KBM-7 (cell line): ENCODE data around the gene KARS1.

Experiments used
- DNase-seq: peaks from one replicate; pipeline ENCODE4 v3.0.0-alpha.2; 2015
- in situ Hi-C: fragments of 300-500 bp; cut with MboI; formaldehyde crosslinking; loops from 2 replicates; pipeline ENCODE4 v1.14.3; 2020; ENCODE audit warnings: low sequenced_read_pairs, low pct_unique_long_range_greater_than_20kb, mixed read lengths

The KARS1 gene

DNA sequence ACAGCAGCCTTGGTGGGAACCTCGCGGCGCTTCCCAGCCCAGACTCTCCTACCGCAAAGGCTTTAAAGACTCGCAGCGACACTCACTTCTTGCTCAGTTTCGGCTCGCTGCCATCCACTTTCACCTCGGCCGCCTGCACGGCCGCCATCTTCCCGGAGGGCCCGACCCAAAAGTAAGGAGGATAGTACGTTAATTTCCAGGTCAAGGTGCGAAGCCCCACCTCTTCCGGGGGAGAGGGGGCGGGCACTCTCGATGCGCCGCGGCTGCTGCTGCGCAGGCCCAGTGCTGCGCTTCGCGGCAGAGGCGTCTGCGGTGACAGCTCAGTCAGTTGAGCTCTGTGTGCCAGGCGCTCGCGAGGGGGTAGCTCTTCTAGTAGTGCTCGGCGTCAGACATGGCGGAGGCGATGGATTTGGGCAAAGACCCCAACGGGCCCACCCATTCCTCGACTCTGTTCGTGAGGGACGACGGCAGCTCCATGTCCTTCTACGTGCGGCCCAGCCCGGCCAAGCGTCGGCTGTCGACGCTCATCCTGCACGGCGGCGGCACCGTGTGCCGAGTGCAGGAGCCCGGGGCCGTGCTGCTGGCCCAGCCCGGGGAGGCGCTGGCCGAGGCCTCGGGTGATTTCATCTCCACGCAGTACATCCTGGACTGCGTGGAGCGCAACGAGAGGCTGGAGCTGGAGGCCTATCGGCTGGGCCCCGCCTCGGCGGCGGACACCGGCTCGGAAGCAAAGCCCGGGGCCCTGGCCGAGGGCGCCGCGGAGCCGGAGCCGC is at the start of gene KARS1, which contains the start of gene TERF2IP:
TSS of gene KARS1 (minus strand) at position 174 of the 773 bp plus-strand sequence. CDS start at position 148, 26 bp downstream.
TSS of gene TERF2IP (plus strand) at position 282 of the 773 bp plus-strand sequence. CDS start at position 392, 110 bp downstream.
- peak; percentile 96 for DNase-seq
- in situ Hi-C loops: no loop called here

DNA sequence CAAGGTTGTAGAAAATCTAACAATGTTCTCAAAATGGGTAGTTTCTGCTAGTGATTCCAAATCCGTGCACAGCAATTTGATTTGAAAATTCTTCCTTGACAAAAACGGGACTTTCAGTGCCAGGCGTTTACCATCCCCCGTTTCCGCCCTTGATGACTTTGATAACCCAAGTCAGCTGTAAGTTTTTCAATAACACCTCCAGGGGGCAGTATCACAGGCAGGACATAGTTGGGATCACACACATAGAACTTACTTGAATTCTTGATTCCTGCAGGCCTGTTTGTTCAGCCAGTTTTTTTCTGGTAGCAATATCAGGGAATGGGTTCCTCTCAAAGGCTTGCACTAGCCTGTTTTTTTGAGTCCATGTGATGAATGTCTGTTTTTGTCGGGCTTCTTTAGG is 48.2 kb upstream of the KARS1 start:
- in situ Hi-C loops: no loop called here
- DNase-seq: peak; percentile 5

DNA sequence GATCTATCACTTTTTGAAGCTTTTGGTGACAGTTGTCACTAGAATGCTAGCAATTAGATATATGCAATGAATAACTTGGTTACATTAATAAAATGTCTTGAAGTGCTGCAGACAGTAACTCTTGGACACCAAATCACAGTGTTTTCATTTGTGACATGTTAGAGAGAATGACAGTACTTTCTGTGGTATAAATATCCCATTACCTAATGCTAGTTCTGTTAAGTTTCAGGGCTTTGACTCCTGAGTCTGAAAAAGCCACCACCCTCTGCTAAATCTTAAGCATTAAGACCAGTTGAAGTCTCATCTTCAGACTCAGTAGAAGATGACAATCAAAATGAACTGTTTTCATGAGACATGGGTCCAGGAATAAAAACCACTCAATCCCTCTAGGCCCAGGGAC is 39.9 kb upstream of the KARS1 start:
- in situ Hi-C loops: no loop called here
- DNase-seq: no peak

DNA sequence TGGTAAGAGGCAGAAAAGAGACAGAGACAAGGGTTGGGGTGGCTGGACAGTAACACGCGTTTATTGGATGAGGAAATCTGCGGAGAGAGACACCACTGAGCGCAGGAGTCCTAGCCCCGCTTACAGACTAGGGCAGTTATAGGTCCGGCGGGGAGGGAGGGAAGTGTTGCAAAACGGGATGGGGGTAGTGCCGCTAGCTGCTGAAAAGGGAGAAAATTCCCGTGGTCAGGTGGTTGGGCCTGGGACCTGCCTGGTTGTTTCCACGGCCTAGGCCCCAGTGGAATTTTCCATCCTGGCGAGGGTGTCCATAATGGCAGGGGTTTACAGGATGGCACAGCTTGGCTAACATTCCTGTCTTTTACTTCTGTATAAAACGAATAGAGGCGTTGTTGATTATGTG is 34.8 kb upstream of the KARS1 start:
- in situ Hi-C loops: no loop called here
- DNase-seq: no peak

DNA sequence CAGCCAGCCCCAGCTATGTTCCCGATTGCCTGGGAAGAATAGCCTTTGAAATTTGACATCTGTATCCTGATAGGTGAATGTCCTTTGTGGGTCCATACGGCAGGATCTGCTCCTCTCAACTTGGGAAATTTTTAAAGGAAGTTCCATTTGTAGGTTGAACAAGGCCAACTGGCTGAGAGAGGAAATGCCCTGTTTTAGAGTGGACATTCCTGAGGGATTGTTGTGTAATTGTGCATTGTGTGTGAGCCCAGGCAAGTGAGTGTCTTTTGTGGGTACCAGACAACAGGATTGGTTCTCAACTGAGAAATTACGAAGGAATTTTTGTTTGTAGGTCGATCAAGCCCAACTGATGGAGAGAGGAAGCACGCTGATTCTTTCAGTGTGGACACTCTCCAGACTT is 31.9 kb upstream of the KARS1 start:
- in situ Hi-C loops: no loop called here
- DNase-seq: no peak

DNA sequence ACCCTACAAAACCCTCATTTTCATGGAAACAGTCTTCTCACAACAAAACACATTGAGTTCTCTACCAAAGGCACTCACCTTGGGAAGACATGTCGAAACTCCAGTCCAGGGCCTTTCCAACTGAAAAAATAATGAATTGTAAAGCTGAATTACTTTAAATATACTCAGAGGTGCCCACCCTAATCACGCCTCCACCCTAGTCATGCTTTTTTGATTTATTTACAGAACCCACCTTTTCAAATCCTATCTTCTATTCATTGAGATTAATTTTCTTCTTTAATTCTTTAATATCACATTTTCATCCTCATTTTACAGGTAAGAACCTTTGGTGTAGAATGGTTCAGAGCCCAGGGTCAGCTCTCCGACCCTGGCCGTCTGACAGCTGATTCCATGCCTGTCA is 29.4 kb upstream of the KARS1 start, which contains the start of gene CPHXL2:
TSS of gene CPHXL2 (minus strand) at position 101 of the 400 bp plus-strand sequence. CDS start at position 91, 10 bp downstream.
- no peak for DNase-seq
- in situ Hi-C loops: no loop called here

DNA sequence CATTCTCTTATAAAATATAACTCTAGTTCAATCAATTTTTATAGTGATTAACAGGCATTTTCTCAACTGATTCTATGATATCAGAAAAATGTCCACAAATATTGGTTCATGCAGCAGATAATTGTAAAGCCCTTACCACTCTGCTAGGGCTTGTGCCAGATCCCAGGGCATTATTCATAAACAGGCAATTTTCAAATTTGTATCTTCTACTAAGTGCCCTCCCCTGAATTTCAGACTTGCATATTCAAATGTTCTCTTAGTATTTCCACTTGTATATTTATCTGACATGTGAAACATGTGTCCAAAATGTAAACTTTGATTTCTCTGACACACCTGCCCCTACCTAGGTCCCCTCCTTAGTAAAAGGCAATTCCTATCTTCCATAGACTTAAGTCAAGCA is 20.0 kb upstream of the KARS1 start:
- in situ Hi-C loops: no loop called here
- DNase-seq: no peak

DNA sequence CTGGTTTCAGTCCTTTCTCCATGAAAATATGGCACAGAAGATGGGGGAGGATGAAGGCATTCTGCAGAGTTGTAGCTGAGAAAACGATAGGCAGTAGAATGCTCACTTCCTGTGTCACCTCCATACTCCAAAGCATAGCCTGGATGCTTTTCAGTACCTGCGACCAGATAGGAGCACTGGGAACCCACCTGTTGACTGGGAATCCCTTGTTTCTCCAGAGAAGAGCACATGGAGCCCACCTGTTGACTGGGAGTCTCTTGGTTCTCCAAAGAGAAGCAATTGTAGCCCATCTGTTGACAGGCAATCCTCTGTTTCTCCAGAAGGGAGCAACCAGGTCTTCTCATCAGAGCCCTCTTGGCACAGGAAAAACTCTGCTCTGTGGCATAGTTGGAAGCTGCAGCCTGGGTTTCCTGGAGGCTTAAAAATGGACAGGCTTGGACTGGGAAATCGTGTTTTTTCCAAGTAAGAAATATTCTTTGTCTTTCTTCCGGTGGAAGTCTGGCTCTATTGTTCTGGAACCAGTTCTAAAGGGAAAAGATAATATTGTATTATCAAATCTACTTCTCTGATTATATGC is 13.3 kb upstream of the KARS1 start:
- DNase-seq: no peak
- in situ Hi-C loops: no loop called here

DNA sequence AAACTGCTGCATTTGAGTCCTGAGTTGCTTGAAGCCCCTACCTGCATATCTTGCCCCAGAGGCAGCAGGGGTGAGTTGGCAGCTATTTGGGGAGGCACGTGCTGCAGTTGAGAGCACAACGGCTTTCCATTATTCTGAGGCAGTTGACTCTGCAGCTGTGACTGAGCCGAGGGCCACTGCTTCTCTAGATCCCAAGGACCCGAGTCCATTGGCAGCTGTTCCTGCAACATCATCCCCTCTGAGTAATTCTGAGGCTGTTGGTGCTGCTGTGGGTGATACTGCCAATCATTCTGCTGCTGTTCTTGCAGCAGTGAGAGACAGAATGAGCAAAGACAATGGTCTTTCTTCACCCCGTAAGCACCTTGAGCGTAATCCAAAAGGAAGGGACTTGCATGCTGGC is 12.9 kb upstream of the KARS1 start:
- in situ Hi-C loops: no loop called here
- DNase-seq: no peak

DNA sequence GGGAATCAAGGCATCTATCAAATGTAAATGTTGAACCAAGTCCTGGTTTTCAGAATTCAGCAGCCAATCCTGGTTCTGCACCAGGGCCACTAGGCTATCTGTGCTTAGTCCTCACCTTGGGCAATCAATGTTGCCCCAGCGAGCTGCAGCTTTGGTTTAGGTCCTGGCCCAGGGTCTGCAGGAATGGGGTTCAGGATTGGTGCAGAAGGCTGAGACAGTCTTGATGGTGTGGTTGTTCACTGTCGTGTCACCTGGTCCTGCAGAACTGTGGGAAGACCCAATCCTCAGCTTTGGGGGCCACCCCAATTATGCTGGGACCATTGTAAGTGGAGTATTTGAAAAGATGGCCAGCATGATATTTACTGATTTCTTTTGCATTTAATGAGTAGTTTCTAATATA is 10.7 kb upstream of the KARS1 start:
- in situ Hi-C loops: no loop called here
- no peak for DNase-seq

DNA sequence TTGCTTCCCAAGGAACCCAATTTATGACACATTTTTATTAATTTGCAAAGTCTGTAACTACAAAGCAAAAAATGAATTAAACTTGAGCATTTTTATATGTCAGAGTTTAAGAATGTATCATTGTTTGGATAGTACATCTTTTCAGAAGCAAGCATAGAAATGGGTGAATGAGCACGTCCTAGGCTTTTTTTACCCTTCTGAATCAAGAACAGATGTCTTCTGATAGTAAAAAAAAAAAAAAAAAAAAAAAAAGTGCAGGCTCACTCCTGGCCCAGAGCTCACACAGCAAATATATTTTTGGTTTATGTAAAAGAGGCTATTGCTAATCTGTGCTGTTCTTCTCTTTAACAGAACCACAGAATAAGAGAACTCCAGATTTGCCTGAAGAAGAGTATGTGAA is 6.5 kb upstream of the KARS1 start:
- in situ Hi-C loops: no loop called here
- no peak for DNase-seq

DNA sequence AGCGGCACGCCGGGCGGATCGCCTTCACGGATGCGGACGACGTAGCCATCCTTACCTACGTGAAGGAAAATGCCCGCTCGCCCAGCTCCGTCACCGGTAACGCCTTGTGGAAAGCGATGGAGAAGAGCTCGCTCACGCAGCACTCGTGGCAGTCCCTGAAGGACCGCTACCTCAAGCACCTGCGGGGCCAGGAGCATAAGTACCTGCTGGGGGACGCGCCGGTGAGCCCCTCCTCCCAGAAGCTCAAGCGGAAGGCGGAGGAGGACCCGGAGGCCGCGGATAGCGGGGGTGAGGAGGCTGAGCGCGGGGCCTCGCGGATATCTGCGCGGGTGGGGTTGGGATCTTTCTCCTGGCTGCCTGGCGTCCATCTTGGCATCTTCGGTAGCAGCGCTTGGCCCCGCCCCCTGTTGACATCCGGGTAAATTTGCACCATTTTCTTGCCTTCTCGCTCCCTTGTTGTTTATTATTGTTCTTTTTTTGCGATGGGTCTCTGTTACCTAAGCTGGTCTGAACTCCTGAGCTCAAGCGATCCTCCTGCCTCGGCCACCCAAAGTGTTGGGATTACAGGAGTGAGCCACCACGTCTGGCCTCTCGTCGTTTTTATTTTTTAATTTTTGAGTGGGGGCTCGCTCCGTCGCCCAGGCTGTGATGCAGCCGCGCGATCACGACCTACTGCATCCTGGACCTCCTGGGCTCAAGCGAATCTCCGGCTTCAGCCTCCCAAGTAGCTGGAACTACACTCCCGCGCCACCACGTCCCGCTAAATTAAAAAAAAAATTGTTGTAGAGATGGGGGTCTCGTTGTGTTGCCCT is 1.0 kb upstream of the KARS1 start:
- peak; percentile 73 for DNase-seq
- in situ Hi-C loops: no loop called here

DNA sequence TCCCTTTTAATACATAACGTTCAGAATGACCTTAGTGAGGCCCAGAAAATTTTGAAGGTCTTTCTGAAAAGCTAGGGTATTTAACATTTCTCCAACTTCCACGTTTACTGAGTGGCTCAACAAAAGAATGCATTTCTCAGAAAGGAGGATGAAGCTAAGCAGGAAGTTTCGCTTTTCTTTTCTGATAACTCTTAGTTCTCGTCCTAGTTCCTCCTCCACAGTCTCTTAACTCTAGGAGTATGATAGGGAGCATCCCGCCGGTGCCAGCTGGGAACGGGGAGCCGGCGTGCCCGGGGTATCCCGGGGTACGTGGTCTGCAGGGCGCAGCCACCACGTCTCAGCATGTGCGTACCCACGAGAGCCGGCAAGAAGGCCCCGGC is 363 bp downstream of the KARS1 start:
- no peak for DNase-seq
- in situ Hi-C loops: no loop called here

DNA sequence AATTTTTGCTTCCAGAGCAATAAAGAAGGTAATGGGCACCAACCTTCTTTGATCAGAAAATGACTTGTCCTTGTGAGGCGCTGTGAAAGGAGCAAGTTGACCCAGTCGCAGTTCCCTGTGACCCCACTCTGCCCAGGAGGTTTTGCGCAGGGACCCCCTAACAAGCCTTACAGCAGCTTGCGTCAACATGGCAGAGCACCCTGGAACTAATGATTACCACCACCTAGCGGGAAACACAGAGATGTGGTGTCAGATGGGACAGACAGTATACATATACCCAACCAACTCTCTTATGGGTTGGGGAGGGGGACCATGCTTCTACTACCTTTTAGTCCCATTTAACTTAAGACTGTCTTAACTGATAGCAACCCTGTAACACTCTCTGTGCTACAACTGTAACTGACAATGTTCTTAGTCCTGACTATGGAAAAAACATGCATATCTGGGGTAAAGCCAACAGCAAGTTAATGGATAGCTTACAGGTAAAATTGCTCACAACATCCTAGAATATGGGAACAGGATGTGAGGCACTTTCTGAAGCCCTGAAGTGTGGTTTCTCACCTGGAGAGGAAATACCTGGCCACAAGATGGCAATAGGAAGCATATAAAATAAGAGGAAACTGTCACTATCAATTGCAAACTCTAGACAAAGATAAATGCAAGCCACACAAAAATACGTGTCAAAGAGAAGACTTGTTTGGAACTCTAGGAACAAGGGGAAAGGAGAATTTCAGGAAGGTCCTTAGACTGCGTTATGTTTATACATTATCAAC is 3.0 kb downstream of the KARS1 start:
- no peak for DNase-seq
- in situ Hi-C loops: no loop called here

DNA sequence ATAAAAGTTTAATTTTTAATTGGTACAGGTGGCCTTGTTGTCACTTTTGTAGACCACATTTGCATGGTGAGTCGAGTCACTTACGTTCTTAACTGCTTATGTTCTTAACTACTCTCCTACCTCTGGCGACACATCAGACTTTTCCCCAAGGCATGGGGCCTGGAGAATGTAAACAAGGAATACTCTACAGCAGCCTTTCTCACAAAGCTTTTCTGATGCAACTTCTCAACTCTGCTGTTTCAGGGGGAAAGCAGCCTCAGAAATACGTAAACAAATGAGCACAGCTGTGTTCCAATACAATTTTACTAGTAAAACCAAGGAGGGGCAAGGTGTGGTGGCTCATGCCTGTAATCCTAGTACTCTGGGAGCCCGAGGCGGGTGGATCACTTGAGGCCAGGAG is 6.9 kb downstream of the KARS1 start:
- in situ Hi-C loops: no loop called here
- no peak for DNase-seq

DNA sequence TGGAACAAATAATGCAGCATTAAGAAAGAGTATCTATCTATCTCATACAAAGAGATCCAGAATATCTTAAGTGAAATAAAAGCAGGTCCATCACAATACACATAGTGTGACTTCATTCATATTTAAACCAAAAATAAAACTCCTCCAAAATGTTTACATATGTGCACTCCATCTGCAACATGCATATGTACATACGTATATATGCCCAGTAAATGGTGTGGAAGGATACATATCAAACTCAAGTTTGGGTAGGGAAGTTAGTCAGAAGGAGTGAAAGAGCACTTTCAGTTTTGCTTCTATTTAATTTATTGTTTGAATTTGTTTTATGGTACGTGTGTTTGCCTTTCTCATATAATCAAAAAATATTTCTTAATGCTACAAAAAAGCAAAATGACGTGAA is 12.4 kb downstream of the KARS1 start:
- in situ Hi-C loops: no loop called here
- DNase-seq: no peak

DNA sequence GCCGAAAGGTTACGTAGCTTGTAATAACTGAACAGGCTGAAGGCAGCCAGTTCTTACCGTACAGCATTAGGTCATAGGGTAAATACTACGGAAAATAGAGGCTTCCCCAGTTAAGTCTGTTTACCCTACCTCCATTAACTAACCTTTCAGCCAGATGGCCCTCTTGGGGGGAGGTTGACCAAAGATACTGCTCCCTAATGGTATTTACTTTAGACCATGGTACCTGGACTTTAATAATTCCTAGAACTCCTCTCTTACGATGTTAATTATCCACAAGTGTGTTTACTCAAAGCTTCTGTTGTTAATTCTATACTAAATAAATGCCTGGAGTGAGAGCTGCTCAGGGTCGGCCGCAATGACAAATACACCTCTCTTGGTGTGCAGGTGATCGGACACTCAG is 14.6 kb downstream of the KARS1 start:
- in situ Hi-C loops: no loop called here
- DNase-seq: no peak

DNA sequence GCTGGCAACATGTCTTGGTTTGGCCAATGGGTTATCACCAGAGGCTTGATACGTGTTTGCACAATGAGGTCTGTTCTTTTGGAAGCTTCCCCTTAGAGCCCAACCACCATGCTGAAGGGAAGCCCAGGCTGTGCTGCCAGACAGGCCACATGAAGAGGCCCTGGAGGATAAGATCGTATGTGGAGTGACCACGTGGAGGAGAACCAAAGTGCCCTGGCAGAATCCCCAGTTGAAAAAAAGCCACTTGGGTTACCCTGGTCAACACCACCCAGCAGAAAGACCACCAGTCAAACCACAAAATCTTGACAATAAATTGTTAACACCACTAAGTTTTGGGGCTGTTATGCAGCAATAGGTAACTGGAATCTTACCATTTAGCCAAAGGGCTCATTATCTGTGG is 17.4 kb downstream of the KARS1 start:
- in situ Hi-C loops: no loop called here
- no peak for DNase-seq

DNA sequence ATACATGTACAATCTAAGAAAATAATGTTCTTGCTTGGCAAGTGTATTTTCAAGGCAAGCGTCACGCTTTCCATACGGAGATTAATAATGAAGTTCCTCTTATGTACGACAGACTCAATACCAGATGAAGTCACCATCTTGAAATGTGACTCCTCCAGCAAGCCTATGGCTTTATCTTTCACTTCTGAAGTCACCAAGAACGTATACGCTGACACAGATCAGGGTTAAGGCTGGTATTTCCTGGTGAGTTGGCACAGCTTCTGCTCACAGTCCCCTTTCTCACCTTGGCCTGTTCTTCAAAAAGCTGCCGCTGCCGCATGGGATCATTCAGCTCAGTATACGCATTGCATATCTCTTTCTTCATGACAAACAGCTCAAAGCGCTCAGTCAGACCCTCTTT is 18.3 kb downstream of the KARS1 start:
- in situ Hi-C loops: no loop called here
- DNase-seq: no peak
